Kasumi-1 (cell line): ENCODE measurements around the gene CCR6.
A peak's percentile ranks its signal among the peaks of the same experiment; 100 is the strongest.

Source experiments
- DNase-seq, 2 experiments: peaks; one replicate each; lab custom pipeline; 2025; lab: John Stamatoyannopoulos, UW

Gene CCR6

GRCh38 chr6:167098825-167099225 is 24.1 kb upstream of the CCR6 start:
- peak in 1 of 2 experiments; percentile 28 for DNase-seq

- DNase-seq, result no peak
Observed at GRCh38 chr6:167099707-167100106, 23.2 kb upstream of the CCR6 start.

- DNase-seq, result no peak
Observed at GRCh38 chr6:167100241-167100674, 22.6 kb upstream of the CCR6 start.

GRCh38 chr6:167102318-167102717 is 20.6 kb upstream of the CCR6 start:
- no peak for DNase-seq

- DNase-seq, result no peak
Observed at GRCh38 chr6:167103041-167103891, 19.6 kb upstream of the CCR6 start.

GRCh38 chr6:167104388-167104787 is 18.5 kb upstream of the CCR6 start:
- no peak for DNase-seq

- no peak for DNase-seq
Observed at GRCh38 chr6:167105060-167105459, 17.8 kb upstream of the CCR6 start.

GRCh38 chr6:167106406-167106805 is 16.5 kb upstream of the CCR6 start:
- DNase-seq, result no peak

- no peak for DNase-seq
Observed at GRCh38 chr6:167107787-167108186, 15.1 kb upstream of the CCR6 start.

- no peak for DNase-seq
Observed at GRCh38 chr6:167108278-167108677, 14.6 kb upstream of the CCR6 start.

GRCh38 chr6:167109651-167110050 is 13.2 kb upstream of the CCR6 start:
- no peak for DNase-seq

- no peak for DNase-seq
Observed at GRCh38 chr6:167111597-167111996, 11.3 kb upstream of the CCR6 start.

- no peak for DNase-seq
Observed at GRCh38 chr6:167112421-167112820, 10.5 kb upstream of the CCR6 start.

- DNase-seq, result no peak
Observed at GRCh38 chr6:167113047-167113754, 9.7 kb upstream of the CCR6 start.

- DNase-seq, result no peak
Observed at GRCh38 chr6:167113935-167114910, 8.7 kb upstream of the CCR6 start.

- DNase-seq, result peak in 1 of 2 experiments; percentile 2
Observed at GRCh38 chr6:167115054-167115453, 7.8 kb upstream of the CCR6 start.

- DNase-seq, result no peak
Observed at GRCh38 chr6:167116109-167116837, 6.6 kb upstream of the CCR6 start.

GRCh38 chr6:167116838-167117228 is 6.1 kb upstream of the CCR6 start:
- DNase-seq, result no peak

- no peak for DNase-seq
Observed at GRCh38 chr6:167118006-167118405, 4.9 kb upstream of the CCR6 start.

- no peak for DNase-seq
Observed at GRCh38 chr6:167118839-167119238, 4.1 kb upstream of the CCR6 start.
